ENCODE measurements around the gene SOX18.

The SOX18 gene

DNA sequence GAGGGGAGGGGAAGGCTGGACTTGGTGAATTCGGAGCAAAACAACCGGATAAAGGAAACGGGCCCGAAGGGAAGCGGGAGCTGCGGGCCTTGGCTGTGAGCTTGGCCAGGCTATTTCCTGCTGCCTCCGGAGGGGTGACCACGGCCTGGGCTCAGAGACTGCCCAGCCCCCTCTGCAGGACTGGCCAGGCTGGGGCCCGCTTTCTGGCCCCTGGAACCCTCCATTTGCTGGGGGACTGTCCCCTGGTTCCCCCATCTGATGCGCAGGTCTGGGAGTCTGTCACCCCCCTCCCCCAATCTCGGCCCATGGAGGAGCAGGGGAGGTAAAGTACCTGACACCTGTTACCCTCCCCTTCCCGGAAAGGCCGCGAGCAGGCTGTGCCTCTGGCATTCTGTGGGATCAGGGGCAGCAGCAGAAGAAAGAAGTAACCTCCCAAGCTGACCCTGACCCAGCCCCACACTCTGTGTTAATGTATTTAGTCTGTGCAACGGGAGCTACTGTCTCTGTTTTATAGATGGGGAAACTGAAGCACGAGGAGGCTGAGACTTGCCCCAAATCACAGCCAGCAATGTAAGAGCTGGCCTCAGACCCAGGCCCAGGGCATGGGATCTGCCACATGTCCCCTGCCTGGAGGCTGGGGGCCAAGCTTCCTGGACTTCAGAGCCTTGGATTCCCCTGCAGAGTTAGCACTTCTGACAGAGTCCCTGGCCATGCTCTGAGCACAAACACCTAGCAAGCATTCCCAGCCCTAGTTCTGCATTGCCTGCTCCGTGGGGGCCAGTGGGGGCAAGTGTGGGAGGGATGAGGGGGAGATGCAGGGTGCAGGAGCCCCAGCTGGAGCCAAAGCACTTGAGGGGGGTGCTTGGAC, 9.9 kb downstream of the SOX18 start:
- peak overlapping the region; percentile 43 for H3K4me3 ChIP-seq (ENCODE audit: low read depth, low read length)

DNA sequence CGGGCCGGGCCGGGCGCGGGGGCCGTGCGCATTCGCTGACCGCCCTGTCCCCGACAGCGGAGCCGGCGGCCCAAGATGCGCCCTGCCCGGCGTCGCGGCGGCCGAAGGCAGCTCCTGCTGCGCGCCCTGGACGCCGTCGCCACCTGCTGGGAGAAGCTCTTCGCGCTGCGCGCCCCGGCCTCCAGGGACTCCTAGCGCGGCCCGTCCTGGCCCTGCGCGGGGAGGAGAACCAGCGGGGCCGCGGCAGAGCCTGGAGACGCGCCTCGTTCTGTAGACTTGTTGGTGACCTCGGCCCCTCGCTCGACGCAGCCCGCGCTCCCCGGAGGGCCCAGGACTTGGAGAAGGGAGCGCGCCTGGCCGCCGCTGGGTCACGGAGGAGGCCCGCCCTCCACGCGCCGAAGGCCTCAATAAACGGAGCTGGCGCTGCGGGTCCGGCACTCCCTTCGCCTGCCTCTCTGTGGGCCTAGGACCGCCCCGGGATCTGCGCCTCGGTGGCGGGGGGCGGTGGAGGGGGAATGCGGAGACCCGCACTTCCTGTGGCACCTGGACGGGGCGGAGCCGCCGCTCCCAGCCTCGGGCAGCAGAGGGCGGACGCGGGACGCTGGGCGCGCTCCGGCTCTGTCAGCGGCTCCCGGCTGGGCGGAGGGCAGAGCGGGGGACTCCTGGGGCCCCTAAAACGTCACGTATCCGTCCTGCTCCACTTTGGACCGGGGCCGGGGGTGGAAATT, 10.7 kb downstream of the SOX18 start:
- peak overlapping the region; percentile 43 for H3K4me3 ChIP-seq (ENCODE audit: low read depth, low read length)

DNA sequence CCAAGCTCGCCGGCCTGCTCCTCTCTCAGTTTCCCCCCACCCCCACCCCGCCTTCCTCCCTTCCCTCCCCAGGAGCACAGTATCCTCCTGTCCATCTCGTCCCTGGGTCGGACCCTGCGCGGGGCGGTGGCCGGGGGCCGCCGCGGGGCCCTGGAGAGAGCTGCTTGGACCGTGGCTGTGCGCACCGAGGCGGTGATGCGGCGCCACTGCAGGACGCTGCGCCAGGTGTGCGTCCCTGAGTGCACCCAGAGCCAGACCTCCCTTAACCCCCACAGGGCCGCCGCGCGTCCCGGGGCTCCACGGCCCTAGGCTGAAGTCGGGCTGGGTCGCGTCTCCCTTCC, 11.2 kb downstream of the SOX18 start:
- peak overlapping the region; percentile 43 for H3K4me3 ChIP-seq (ENCODE audit: low read depth, low read length)

DNA sequence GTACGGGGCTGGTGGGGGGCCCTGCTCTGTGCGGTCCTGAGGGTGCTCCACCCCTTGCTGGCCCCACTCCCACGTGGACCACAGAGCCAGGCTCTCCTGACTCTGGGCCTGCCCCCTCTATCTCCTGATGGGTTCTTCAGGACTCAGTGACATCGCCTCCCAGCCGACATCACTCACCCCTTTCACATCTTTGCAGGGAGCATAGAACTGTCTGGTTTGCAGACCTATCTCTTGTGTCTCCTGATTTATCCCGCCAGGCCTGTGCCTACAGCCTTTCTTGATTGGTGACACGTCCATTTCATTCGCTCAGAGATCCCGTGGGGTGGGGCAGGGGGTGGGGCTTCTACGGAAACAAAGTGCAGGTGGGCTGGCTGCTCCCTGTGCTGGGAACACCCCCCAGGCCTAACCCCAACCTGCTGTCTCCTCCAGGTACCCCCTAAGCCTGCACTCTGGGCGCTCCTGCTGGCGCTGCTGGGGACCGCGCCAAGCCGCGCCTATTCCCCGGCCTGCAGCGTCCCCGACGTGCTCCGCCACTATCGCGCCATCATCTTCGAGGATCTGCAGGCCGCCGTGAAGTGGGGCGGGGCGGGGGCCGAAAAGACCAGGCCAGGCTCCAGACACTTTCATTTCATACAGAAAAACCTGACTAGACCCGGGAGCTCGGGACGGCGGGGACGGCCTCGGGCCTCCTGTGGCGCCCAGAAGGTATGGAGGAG, 11.8 kb downstream of the SOX18 start:
- no peak overlapping the region for H3K4me3 ChIP-seq (ENCODE audit: low read depth, low read length)

DNA sequence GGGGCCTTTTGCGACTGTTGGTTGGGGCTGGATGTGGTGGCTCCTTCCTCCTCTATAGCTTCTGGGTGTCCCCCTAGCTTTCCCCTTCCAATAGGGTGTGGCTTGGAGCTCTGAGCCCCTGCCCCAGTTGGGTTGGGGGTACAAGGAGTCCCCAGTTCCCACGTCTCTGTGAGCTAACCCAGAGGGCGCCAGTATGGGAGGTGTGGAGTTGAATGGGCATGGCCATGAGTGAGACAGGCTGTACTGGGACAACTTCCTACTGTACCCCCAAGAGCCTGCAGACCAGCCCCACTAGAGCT, 12.3 kb downstream of the SOX18 start:
- H3K4me3 ChIP-seq (ENCODE audit: low read depth, low read length), result no peak overlapping the region

DNA sequence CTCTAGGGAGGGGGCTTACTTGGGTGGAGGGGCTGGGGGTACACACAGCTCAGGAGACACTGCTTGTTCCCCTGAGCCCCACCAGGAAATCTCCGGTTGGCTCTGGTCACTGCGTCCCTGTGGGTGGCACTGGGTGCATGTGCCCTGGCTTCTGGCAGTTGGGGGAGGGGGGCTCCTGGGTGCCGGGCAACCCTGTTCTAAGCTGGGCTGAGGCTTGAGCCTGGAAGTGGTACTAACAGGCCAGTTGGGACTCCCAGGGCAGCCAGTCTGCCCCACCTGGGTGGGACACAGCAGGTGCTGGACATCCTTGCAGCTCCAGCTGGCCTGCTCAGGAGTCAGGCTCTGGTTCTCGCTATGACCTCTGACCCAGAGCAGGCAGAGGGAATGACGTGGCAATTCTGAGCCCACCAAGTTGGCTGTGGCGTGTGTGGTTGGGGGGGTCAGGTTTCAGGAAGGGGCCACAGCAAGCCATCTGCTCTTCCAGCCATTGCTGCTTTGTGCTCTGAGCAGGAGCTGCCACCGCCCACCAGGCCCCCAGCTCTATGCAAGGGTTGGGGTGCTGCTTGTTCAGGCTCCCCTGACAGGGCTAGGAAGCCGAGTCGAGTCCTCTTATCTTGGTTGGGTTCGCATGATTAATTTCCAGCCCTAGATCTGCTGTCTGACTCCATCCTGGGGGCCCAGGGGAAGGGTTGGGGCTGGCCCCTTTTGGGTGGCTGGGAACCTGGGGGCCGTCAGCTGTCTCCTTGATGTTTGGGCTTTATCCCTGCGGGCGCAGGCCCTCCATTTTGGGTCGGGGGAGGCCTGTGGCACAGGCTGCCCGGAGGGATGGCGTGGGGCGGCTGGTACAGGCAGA, 12.9 kb downstream of the SOX18 start:
- no peak overlapping the region for H3K4me3 ChIP-seq (ENCODE audit: low read depth, low read length)

DNA sequence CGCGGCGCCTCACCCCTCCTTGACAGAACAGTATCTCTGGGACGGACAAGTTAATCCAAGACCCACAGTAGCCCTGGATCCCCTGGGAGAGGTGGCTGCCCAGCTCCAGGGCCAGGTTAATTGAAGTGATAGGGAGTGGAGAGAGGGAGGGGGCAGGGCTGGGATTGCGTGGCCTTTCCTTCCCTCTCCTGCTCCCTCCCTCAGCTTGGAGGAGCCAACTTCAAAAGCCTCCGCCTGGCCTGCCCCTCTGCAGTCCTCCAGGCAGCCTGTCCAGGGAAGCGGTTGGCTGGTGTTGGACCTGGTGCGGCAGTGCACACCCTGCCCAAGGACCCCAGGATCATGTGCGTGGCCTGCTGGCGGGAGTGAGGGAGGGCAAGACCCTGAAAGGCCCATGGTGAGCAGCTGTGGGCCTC, 13.5 kb downstream of the SOX18 start, which contains the start of gene C20orf204:
C20orf204 (plus strand) TSS at position 250 of the 413 bp plus-strand sequence; CDS start at position 392, 142 bp downstream.
- no peak within 1 kb of the TSS for H3K4me3 ChIP-seq (ENCODE audit: low read depth, low read length)

DNA sequence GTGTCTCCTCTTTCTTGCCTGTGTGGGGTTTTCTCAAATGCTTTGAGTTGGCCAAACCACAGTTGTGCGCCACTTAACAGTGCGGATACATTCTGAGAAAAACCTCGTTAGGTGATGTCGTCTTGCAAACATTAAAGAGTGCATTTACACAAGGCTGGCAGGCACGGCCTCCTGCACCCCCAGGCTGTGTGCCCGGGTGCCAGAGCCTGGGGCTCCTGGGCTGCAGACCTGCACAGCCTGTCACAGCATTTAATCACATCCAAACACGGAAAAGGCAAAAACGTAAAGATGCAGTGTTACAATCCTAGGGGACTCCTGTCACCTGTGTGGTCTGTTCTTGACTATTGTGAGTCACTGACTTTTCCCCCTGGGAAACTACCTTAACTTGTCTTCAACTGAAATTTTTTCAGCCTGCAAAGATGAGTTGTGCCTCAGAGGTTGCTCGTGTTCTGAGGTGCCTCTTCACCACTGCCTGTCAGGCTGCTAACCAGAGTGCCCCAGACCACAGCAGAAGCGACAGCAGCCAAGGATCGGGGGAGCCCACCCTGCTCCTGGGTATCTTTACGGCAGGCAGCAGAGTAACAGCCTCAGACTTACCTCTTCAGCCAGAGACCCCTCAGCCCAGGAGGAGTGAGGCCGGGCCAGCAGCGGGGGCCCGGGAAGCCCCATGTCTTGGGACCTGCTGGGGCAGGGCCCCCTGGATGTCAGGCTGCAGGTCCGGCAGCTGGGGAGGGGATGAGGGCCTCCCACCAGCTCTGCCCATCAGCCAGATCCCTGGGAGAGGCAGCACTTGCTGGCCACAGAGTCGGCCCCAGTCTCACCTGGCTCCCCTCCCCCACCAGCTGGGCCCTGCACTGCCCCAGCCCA, 14.1 kb downstream of the SOX18 start:
- no peak overlapping the region for H3K4me3 ChIP-seq (ENCODE audit: low read depth, low read length)

DNA sequence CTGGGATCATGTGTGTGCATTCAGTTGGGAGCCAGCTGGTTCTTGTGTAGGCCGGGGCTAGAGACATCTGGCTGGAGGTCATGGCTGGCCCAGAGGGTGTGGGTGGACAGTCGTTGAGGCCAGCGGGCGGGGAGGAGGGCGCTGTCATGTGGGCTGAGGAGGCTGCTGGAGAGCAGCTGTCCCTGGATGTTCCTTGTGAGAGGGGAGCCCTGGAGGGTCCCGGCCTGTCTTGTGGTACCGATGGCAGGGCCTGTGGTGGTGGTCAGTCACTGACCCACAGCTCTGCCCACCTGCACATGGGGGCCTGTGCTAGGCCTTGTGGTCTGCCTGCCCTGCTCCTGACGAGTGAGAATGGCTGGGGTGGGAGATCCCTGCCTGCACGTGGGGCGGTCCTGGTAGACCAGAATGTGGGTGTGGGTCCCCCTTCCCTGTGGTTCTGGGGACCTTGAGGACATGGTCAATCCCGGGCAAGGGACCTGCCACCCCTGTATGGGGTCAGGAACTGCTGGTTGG, 15.4 kb downstream of the SOX18 start:
- H3K4me3 ChIP-seq (ENCODE audit: low read depth, low read length), result no peak overlapping the region

DNA sequence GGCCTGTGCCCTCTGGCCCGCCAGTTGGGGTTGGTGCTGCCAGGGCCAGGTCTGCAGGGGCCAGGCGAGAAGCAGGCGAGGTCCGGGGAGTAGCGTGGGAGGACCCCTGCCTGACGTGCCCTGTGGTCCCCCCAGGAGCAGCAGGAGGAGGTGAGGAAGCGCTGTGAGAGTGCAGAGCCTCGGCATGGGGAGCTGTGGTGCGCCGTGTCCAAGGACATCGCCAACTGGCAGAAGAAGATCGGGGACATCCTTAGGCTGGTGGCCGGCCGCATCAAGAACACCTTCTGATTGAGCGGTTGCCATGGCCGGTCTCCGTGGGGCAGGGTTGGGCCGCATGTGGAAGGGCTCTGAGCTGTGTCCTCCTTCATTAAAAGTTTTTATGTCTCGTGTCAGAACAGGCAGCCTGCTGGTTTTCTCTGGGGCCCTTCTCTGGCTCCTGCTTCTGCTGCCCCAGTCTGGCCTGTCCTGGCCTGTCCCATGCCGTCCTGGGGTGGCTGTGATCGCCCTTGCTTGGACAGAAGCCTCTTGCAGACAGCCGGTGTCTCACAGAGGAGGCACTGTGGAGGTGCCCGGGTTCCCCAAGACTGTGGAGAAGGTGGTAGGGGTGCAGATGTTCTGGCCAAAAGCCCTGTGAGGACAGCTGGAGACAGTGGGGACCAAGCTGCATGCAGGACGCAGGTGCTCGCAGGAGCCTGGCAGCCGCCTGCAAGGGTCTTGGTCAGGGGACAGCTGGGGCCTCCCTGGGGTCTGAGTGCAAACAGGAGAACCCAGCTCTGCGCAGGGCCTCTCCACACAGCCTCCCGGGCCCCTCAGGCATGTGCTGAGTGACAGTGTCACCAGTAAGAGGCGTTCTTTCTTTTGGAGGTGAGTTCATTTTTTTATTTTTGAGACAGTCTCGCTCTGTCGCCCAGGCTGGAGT, 16.5 kb downstream of the SOX18 start:
- no peak overlapping the region for H3K4me3 ChIP-seq (ENCODE audit: low read depth, low read length)

DNA sequence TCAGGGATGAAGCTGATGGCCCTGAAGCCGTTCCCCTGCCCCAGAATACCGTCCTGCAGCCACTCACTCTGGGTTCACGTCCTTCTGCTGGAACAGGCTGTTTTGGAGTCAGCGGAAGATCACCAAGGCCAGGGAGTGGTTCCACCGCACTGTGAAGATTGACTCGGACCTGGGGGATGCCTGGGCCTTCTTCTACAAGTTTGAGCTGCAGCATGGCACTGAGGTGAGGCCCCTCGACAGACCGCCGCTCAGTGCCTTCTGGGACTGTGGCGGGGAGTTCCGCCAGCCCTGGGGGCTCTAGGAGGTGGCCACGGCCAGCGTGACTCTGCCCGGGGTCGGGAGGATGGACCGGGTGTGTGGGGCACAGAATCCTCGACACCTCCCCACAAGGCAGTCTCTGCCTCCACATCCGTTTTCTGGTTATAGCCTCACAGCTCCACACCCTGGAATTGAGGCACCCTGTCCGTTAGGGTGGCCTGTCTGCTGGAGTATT, 17.6 kb downstream of the SOX18 start:
- H3K4me3 ChIP-seq (ENCODE audit: low read depth, low read length), result no peak overlapping the region

DNA sequence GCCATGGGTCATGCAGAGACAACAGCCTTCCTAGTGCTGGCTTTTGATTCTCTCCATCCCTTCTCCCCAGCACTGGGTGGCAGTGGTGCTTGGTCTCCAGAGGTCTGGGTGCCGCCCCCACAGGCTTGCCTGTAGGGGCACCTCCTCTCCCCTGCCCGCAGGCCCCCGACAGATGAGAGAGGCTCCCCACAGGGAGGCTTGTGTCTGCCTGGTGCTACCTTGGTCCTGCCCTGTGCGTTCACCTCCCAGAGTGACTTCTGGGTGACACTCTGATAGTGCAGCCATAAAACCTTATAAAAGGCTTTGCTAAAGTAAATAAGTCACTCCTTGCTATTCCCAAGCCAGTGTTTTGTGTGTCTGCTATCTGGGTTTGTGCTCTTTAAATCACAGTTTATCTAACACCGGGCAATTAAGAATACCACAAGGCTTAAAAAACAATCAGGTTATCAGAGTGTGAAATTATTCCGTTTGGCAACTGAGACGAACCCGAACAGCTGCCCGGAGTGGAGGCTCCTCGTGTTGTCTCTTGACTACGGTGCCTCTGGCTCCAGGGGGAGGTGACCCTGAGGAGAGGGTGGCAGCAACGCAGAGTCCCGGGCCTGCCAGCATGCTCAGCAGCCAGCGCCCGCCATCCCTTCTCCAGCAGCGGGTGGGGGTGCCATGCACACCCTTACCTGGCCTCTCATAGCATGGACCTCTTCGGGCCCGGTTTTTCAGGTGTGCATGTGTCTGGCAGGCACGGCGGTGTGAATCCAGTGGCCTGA, 18.9 kb downstream of the SOX18 start:
- no peak overlapping the region for H3K4me3 ChIP-seq (ENCODE audit: low read depth, low read length)

DNA sequence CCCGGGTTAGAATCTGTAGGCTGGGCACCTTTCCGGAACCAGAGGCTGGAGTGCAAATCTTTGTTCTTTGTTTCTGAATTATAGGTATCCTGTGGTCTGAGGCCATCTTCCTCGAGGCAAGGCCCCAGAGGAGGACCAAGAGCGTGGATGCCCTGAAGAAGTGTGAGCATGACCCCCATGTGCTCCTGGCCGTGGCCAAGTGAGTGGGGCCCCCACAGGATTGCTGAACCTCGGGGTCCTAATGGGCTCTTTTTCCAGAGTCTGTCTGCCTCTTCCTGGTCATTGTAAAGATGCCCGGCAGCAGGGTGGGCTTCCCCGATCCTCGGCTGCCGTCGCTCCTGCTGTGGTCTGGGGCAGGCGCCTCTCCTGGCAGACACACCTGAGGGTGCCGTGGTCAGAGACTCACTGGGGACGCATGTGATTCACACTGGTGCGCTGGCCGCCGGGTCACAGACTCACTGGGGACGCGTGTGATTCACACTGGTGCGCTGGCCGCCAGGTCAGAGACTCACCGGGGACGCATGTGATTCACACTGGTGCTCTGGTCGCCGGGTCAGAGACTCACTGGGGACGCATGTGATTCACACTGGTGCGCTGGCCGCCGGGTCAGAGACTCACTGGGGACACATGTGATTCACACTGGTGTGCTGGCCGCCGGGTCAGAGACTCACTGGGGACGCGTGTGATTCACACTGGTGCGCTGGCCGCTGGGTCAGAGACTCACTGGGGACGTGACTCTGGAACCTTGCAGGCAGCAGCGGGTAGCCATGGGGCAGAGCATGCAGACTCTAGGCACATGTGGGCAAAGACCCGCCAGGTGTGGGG, 19.9 kb downstream of the SOX18 start:
- H3K4me3 ChIP-seq (ENCODE audit: low read depth, low read length), result no peak overlapping the region

DNA sequence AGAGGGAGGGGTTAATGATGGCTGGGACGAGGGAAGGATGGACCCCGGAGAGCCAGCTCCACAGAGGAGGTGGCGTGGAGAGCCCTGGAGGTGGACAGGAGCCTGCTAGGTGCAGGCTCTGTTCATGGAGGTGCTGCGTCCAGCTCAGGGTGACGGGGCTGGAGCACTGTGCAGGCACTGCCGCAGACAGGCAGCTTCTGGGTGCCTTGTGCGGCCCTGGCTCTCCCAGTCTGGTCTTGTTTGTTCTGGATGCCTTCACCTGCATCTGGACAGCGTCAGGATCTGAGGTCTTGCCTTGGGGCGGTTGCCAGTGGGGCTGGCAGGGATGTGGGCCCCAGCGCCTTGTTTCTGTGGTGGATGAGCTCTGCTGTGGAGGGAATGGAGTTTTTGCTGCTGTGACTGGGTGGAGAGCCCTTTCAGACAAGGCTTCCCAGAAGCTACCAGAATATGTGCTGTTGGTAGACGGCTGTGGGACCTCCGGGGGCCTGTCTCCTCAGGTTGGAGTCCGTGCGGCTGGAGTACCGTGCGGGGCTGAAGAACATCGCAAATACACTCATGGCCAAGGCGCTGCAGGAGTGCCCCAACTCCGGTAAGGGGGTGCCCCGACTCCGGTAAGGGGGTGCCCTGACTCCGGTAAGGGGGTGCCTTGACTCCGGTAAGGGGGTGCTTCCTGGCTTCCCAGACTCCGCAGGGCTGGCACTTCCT, 21.3 kb downstream of the SOX18 start:
- no peak overlapping the region for H3K4me3 ChIP-seq (ENCODE audit: low read depth, low read length)

DNA sequence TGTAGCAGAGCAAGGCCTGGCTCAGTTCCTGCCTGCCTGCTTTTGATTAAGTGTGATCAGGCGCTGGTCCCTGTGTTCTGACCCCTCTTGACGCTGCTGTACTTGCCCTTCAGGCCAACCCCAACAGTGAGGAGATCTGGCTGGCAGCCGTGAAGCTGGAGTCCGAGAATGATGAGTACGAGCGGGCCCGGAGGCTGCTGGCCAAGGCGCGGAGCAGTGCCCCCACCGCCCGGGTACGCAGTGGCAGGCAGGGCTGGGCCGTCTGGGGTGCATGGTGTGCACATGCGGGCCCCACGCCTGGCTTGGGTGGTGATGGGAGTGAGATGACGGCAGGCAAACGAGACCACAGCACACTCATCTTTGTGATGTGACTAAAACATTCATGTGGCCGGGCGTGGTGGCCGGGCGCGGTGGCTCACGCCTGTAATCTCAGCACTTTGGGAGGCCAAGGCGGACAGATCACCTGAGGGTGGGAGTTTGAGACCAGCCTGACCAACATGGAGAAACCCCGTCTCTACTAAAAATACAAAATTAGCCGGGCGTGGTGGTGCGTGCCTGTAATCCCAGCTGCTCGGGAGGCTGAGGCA, 23.5 kb downstream of the SOX18 start:
- H3K4me3 ChIP-seq (ENCODE audit: low read depth, low read length), result no peak overlapping the region

Measured in iPS-11a (cell line).